HFFc6 (cell line): ENCODE measurements around the gene RPN1. TPM values are rescaled to one million over a fixed set of nuclear protein-coding genes. Genes with fewer than 3 reads are reported as not detected.

Source experiments
- DNase-seq: peaks from one replicate; pipeline ENCODE4 v3.0.0-alpha.2; 2018
- H3K27ac Mint-ChIP-seq: 2 replicates; pipeline ENCODE4 v1.8.0; 2020; ENCODE audit warnings: mild to moderate bottlenecking, mixed read lengths
- H3K27me3 Mint-ChIP-seq: 2 replicates; pipeline ENCODE4 v1.8.0; 2021; ENCODE audit warnings: mild to moderate bottlenecking, moderate library complexity, mixed read lengths; ENCODE audit not compliant: insufficient read depth
- H3K36me3 Mint-ChIP-seq: 2 replicates; pipeline ENCODE4 v1.8.0; 2021; ENCODE audit warnings: low read depth, mixed read lengths
- H3K4me1 Mint-ChIP-seq: 2 replicates; pipeline ENCODE4 v1.8.0; 2020; ENCODE audit warnings: low read depth, mixed read lengths
- H3K4me3 Mint-ChIP-seq: 2 replicates; pipeline ENCODE4 v1.8.0; 2020; ENCODE audit warnings: mild to moderate bottlenecking, moderate library complexity, mixed read lengths
- H3K9me3 Mint-ChIP-seq: 2 replicates; pipeline ENCODE4 v1.8.0; 2020; ENCODE audit warnings: mild to moderate bottlenecking, mixed read lengths
- CTCF ChIP-seq: fragments of 200-600 bp; sonication (generic); IDR thresholded peaks from 2 replicates; pipeline ENCODE4 v1.5.0; 2021; ENCODE audit warnings: antibody characterized with exemption, mild to moderate bottlenecking
- long read RNA-seq: library from polyadenylated mRNA; unstranded; transcript quantifications from one replicate; pipeline ENCODE4 v2.0.0, GENCODE V29; 2019
- total RNA-seq, 6 experiments: library from RNA; stranded (reverse); fragmentation: NEBNext Ultra II Directional; extraction: Animal tissue kit (Norgen Biotek cat#: 25700); gene quantifications; 2 replicates in 1 of 6; 3 replicates in 5 of 6; pipeline ENCODE4 v1.2.3, GENCODE V29; 2021

RPN1 gene
- total RNA-seq, result 100 to 1,000 TPM; 277 to 332 (median 315) TPM
- long read RNA-seq, transcript RPN1-201 (10 exons, 2,314 nt), result major isoform, 414 of 495 reads
- long read RNA-seq, partial matches to known transcripts, result 68 of 495 reads
- long read RNA-seq, other reads (novel, unspliced or antisense), result 13 of 495 reads

- H3K4me1 Mint-ChIP-seq, result peaks cover 9% of the 10 kb centered on the region
- peaks cover 5% of the 10 kb centered on the region; the same call in 1 of the 2 replicates for H3K36me3 Mint-ChIP-seq
- peak within 1 kb of the TSS; percentile 96 for H3K4me3 Mint-ChIP-seq
- peak; percentile 2; the same call in 1 of the 2 replicates for TF ChIP-seq CTCF
- no peaks in the 10 kb centered on the region for H3K9me3 Mint-ChIP-seq
- DNase-seq, result peak; percentile 95
- H3K27me3 Mint-ChIP-seq, result no peaks in the 10 kb centered on the region
- peak within 1 kb of the TSS; percentile 88 for H3K27ac Mint-ChIP-seq
Observed at GRCh38 chr3:128650096-128651050, at the start of gene RPN1. Gene RPN1 (minus strand): TSS chr3:128650818. CDS start chr3:128650800, 18 bp downstream.

- no peak for DNase-seq
- H3K9me3 Mint-ChIP-seq, result no peaks in the 10 kb centered on the region
- no peaks in the 10 kb centered on the region for H3K36me3 Mint-ChIP-seq
- TF ChIP-seq CTCF, result no peak
- H3K4me3 Mint-ChIP-seq, result peak overlapping the region; percentile 87
- peaks cover 5% of the 10 kb centered on the region for H3K27me3 Mint-ChIP-seq
- no peak overlapping the region for H3K27ac Mint-ChIP-seq
- H3K4me1 Mint-ChIP-seq, result peaks cover 13% of the 10 kb centered on the region
Observed at GRCh38 chr3:128698211-128699047, 47.8 kb upstream of the RPN1 start.

GRCh38 chr3:128697341-128697740 is 46.7 kb upstream of the RPN1 start:
- Mint-ChIP-seq H3K27me3 (peaks cover 7% of the 10 kb centered on the region), H3K36me3 (no peaks in the 10 kb centered on the region), H3K27ac (no peak overlapping the region), H3K9me3 (no peaks in the 10 kb centered on the region), H3K4me3 (no peak overlapping the region), H3K4me1 (peaks cover 10% of the 10 kb centered on the region)
- TF ChIP-seq CTCF, result no peak
- DNase-seq, result no peak

GRCh38 chr3:128693696-128694095 is 43.1 kb upstream of the RPN1 start:
- H3K9me3 Mint-ChIP-seq, result no peaks in the 10 kb centered on the region
- peaks cover 14% of the 10 kb centered on the region; the same call in 1 of the 2 replicates for H3K27me3 Mint-ChIP-seq
- H3K4me1 Mint-ChIP-seq, result no peaks in the 10 kb centered on the region
- no peak overlapping the region for H3K27ac Mint-ChIP-seq
- H3K4me3 Mint-ChIP-seq, result no peak overlapping the region
- TF ChIP-seq CTCF, result no peak
- H3K36me3 Mint-ChIP-seq, result no peaks in the 10 kb centered on the region
- no peak for DNase-seq

- DNase-seq, result no peak
- Mint-ChIP-seq H3K27me3 (peaks cover 14% of the 10 kb centered on the region; the same call in 1 of the 2 replicates), H3K27ac (no peak overlapping the region), H3K4me1 (no peaks in the 10 kb centered on the region), H3K9me3 (no peaks in the 10 kb centered on the region), H3K36me3 (no peaks in the 10 kb centered on the region), H3K4me3 (no peak overlapping the region)
- no peak for TF ChIP-seq CTCF
Observed at GRCh38 chr3:128689060-128689459, 38.4 kb upstream of the RPN1 start.
